Loucy (cell line): ENCODE measurements around the gene CD151.

Experiments
- CTCF ChIP-seq: fragments of 200-600 bp; sonication (generic); conservative IDR thresholded peaks from 2 replicates; pipeline ENCODE4 v1.5.1; 2014; ENCODE audit warnings: mild to moderate bottlenecking, antibody characterized with exemption, low read length
- EZH2phosphoT487 ChIP-seq: fragments of 200-600 bp; IDR thresholded peaks from 2 replicates; pipeline ENCODE4 v1.6.1; 2018; ENCODE audit warnings: antibody characterized with exemption, mild to moderate bottlenecking, moderate library complexity, borderline replicate concordance

GRCh38 chr11:791658-792534 lies 40.9 kb upstream of the CD151 start:
- TF ChIP-seq CTCF (no peak), EZH2phosphoT487 (no peak)
